Keratinocyte (primary cell): ENCODE data around the gene PDIA4. TPM values are rescaled to one million over a fixed set of nuclear protein-coding genes. Genes with fewer than 3 reads are reported as not detected.
A peak's percentile ranks its signal among the peaks of the same experiment; 100 is the strongest.
"Not testable (repeated sequence)": the region's sequence is repeated elsewhere in the genome, so short reads cannot be mapped to it uniquely, and the experiment has no call there.

Source experiments
- DNase-seq: peaks from one replicate; pipeline ENCODE4 v3.0.0-alpha.2; 2011; ENCODE audit warnings: low read depth, missing footprints, low spot score
- FAIRE-seq: peaks from 2 replicates; lab custom pipeline; 2011; peaks lifted over from hg19 to GRCh38; lab: Jason Lieb, UNC
- H2AFZ ChIP-seq: 2 replicates; pipeline ENCODE4 v1.6.0; 2012; ENCODE audit warnings: low read length, control low read depth, inconsistent platforms; ENCODE audit not compliant: control insufficient read depth
- H3K27ac ChIP-seq: 2 replicates; pipeline ENCODE4 v1.5.1; 2011; ENCODE audit warnings: low read length; ENCODE audit not compliant: control insufficient read depth, insufficient read depth
- H3K27me3 ChIP-seq: 3 replicates; pipeline ENCODE4 v1.6.0; 2011; ENCODE audit warnings: low read length; ENCODE audit not compliant: control insufficient read depth, insufficient read depth; ENCODE audit errors: extremely low read depth
- H3K36me3 ChIP-seq, 2 experiments: 2 replicates in 1 of 2; 3 replicates in 1 of 2; pipeline ENCODE4 v1.5.1; 2011; ENCODE audit warnings: low read length in 2 of 2, mild to moderate bottlenecking in 1 of 2; ENCODE audit not compliant: control insufficient read depth in 2 of 2, insufficient read depth in 2 of 2; ENCODE audit errors: extremely low read depth in 1 of 2
- H3K4me1 ChIP-seq: 3 replicates; pipeline ENCODE4 v1.5.1; 2011; ENCODE audit warnings: low read length; ENCODE audit not compliant: control insufficient read depth, insufficient read depth; ENCODE audit errors: extremely low read depth
- H3K4me2 ChIP-seq: 3 replicates; pipeline ENCODE4 v1.6.0; 2011; ENCODE audit warnings: low read depth, low read length; ENCODE audit not compliant: control insufficient read depth, insufficient read depth; ENCODE audit errors: extremely low read depth
- H3K4me3 ChIP-seq, 3 experiments: fragments of 200-600 bp in 1 of 3; sonication (generic) in 1 of 3; 2 replicates in 2 of 3; 3 replicates in 1 of 3; pipeline ENCODE4 v1.5.1; 2011 to 2016; ENCODE audit warnings: low read length in 3 of 3, mild to moderate bottlenecking in 3 of 3, control low read depth in 2 of 3, inconsistent platforms in 1 of 3, low read depth in 1 of 3, mixed read lengths in 1 of 3, mixed run types in 1 of 3, moderate library complexity in 1 of 3; ENCODE audit not compliant: control insufficient read depth in 2 of 3, insufficient read depth in 2 of 3; ENCODE audit errors: extremely low read depth in 1 of 3
- H3K79me2 ChIP-seq: 2 replicates; pipeline ENCODE4 v1.6.0; 2012; ENCODE audit warnings: low read length; ENCODE audit not compliant: control insufficient read depth, insufficient read depth
- H3K9ac ChIP-seq: 3 replicates; pipeline ENCODE4 v1.6.0; 2011; ENCODE audit warnings: low read length; ENCODE audit not compliant: control insufficient read depth, insufficient read depth; ENCODE audit errors: extremely low read depth
- H3K9me1 ChIP-seq: 3 replicates; pipeline ENCODE4 v1.6.0; 2011; ENCODE audit warnings: low read length; ENCODE audit not compliant: control insufficient read depth, insufficient read depth; ENCODE audit errors: extremely low read depth
- H3K9me3 ChIP-seq: 2 replicates; pipeline ENCODE4 v1.5.1; 2012; ENCODE audit warnings: low read depth, low read length; ENCODE audit not compliant: control insufficient read depth
- H4K20me1 ChIP-seq: 3 replicates; pipeline ENCODE4 v1.6.0; 2011; ENCODE audit warnings: low read length; ENCODE audit not compliant: control insufficient read depth, insufficient read depth; ENCODE audit errors: extremely low read depth
- CTCF ChIP-seq, 3 experiments: IDR thresholded peaks in 1 of 3; conservative IDR thresholded peaks in 1 of 3; optimal IDR thresholded peaks in 1 of 3; 2 replicates in 2 of 3; 3 replicates in 1 of 3; pipeline versions ENCODE3 to v1.5.1; 2011; ENCODE audit warnings: low read length in 3 of 3, mild to moderate bottlenecking in 3 of 3, moderate library complexity in 2 of 3, control low read depth in 1 of 3, inconsistent platforms in 1 of 3; ENCODE audit not compliant: insufficient read depth in 2 of 3; ENCODE audit errors: extremely low read depth in 1 of 3
- EZH2 ChIP-seq: IDR thresholded peaks from one replicate; pipeline ENCODE4 v1.6.1; 2012; ENCODE audit warnings: inconsistent platforms, mild to moderate bottlenecking, low read length, moderate library complexity
- dilution Hi-C: fragments of 300-500 bp; cut with MboI; formaldehyde crosslinking; loops from one replicate; pipeline ENCODE4 v1.7.0; 2020; ENCODE audit warnings: low sequenced_read_pairs; ENCODE audit not compliant: extremely low pct_ligation_motif_present
- polyA plus RNA-seq, 5 experiments: library from polyadenylated mRNA; depleted of rRNA in 3 of 5; stranded (reverse) in 3 of 5; stranded (forward) in 1 of 5; unstranded in 1 of 5; fragments of >200 nt; gene quantifications; 1 replicate in 1 of 5; 2 replicates in 3 of 5; 3 replicates in 1 of 5; pipeline versions ENCODE4 v1.2.1 to v1.2.3, GENCODE V29; 2011 to 2012; ENCODE audit warnings: missing spikeins in 2 of 5, low read depth in 1 of 5, low replicate concordance in 1 of 5

The PDIA4 gene
- polyA plus RNA-seq, 1 donor (not counting 4 experiments of a cell fraction or from before 2014, with no cell fraction given): 145 TPM

- no peak for DNase-seq
- dilution Hi-C loops: no loop called here
- no peak overlapping the region for H3K4me3 ChIP-seq
- no peak overlapping the region for H2AFZ ChIP-seq
- H3K9ac ChIP-seq: no peak overlapping the region
- H3K4me1 ChIP-seq: no peaks in the 10 kb centered on the region
- no peak overlapping the region for H3K27ac ChIP-seq
- no peaks in the 10 kb centered on the region for H4K20me1 ChIP-seq
- TF ChIP-seq CTCF (optimal IDR thresholded peaks at IDR 0.05 in 1 of 3, IDR thresholded peaks at IDR 0.05 in 1 of 3, conservative IDR thresholded peaks at IDR 0.05 in 1 of 3; ENCODE audit: extremely low read depth in 1 of 3, insufficient read depth in 2 of 3, low read length in 3 of 3): peak in 2 of 3 experiments; percentile 16 to 35
- TF ChIP-seq EZH2: no peak
- no peaks in the 10 kb centered on the region for H3K9me1 ChIP-seq
- no peak overlapping the region for H3K4me2 ChIP-seq
- no peaks in the 10 kb centered on the region for H3K9me3 ChIP-seq
- H3K36me3 ChIP-seq: peaks cover 19 to 20% of the 10 kb centered on the region in 2 experiments
- no peaks in the 10 kb centered on the region for H3K79me2 ChIP-seq
- H3K27me3 ChIP-seq: no peaks in the 10 kb centered on the region
- FAIRE-seq: no peak
These were observed 39.6 kb upstream of the PDIA4 start for GRCh38 chr7:149067869-149068268.

- FAIRE-seq (no peak), DNase-seq (no peak)
- Histone ChIP-seq H3K36me3 (no peaks in the 10 kb centered on the region), H3K27ac (no peak overlapping the region), H3K9me1 (no peaks in the 10 kb centered on the region), H3K4me3 (no peak overlapping the region), H3K79me2 (no peaks in the 10 kb centered on the region), H3K27me3 (no peaks in the 10 kb centered on the region), H4K20me1 (no peaks in the 10 kb centered on the region), H2AFZ (no peak overlapping the region), H3K4me1 (peaks cover 7% of the 10 kb centered on the region), H3K9me3 (no peaks in the 10 kb centered on the region), H3K4me2 (no peak overlapping the region), H3K9ac (no peak overlapping the region)
- dilution Hi-C loops: no loop called here
- TF ChIP-seq EZH2 (no peak), CTCF (optimal IDR thresholded peaks at IDR 0.05 in 1 of 3, IDR thresholded peaks at IDR 0.05 in 1 of 3, conservative IDR thresholded peaks at IDR 0.05 in 1 of 3; ENCODE audit: extremely low read depth in 1 of 3, insufficient read depth in 2 of 3, low read length in 3 of 3) (no peak)
These were observed 35.2 kb upstream of the PDIA4 start for GRCh38 chr7:149063476-149063875.

DNA sequence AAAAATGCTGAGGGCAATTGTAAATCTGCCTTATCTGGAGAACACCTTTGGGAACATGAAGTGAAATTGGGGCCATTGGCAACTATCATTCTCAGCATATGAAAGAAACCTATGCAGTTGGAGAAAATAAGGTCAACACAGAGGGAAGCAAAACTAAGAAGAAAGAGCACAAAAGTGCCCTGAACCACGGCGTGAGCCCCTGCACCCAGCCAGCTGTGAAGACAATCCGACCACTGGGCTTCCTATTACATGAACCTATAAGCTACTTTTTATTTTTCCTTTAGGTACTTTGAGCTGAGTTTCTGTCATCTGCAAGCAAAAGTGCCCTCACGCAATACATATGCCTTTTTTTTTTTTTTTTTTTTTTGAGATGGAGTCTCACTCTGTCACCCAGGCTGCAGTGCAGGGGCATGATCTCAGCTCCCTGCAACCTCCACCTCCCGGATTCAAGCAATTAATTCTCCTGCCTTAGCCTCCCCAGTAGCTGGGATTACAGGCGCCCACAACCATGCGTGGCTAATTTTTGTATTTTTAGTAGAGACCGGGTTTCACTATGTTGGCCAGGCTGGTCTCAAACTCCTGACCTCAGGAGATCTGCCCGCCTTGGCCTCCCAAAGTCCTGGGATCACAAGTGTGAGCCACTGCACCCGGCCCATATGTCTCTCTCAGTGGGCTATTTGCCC is 34.1 kb upstream of the PDIA4 start:
- H3K9me3 ChIP-seq, H3K4me1 ChIP-seq, H2AFZ ChIP-seq, dilution Hi-C loops, H3K9me1 ChIP-seq, H3K27ac ChIP-seq, H4K20me1 ChIP-seq, H3K4me2 ChIP-seq, H3K27me3 ChIP-seq, H3K36me3 ChIP-seq, FAIRE-seq, H3K4me3 ChIP-seq, H3K9ac ChIP-seq, DNase-seq, H3K79me2 ChIP-seq: not testable (repeated sequence)
